Measurements from ENCODE around the gene LRRC3B.

The LRRC3B gene

DNA sequence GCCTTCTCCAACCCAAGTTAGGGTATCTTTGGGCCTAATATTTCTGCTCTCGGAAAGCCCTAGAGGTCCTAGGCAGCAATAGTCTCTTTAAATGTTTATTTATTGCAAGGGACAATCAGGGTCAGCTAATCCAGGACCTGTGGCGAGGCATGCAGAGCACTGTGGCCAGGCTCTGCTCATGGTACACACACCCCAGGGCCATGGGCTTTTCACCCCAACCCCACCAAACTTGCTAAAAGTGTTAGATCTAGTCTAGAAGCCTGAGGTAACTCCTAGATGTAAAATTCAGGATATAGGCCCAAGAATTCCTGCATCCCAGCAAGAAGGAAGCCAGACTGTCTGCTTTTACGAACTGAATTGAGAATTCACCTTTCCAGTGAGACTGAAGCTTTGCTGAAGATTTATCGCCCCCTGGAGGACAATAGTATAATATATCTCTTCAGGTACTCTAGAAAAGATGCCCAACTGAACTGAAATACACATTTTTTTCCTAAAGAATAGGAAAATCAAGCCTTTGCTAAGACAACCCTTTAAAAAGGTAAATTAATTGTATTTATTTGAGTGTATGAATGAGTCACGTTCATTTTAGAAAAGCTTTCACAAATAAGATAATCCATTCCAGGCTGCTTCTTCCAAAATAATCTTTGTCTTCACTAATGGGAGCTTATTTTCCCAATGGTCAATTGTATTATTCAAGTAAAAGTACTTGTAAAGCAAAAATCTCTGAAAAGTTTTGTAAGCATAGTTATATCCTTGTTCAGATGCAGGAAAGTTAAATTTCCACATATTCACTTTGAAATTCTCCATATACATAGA lies 89.8 kb downstream of the LRRC3B start:
- DNase-seq (ENCODE audit: low spot score): peak; percentile 24

DNA sequence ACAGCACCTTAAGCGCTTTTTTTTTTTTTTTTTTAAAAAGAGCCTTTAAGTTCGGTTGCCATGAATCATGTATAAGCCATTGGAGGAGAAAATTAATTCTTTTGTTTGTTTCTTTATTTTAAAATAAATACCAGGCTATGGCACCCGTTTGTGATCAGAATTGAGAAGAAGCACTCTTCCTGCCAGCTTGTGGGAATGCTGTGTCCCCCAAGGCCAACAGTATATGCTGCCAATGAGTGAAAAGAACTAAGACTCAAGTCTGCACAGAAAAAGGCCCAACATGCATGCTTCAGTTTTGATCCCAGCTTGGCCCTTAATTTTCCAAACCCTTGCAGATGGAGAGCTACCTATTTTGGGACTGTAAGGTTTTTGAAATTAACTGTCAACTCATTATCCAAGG lies 90.5 kb downstream of the LRRC3B start:
- DNase-seq (ENCODE audit: low spot score): no peak

DNA sequence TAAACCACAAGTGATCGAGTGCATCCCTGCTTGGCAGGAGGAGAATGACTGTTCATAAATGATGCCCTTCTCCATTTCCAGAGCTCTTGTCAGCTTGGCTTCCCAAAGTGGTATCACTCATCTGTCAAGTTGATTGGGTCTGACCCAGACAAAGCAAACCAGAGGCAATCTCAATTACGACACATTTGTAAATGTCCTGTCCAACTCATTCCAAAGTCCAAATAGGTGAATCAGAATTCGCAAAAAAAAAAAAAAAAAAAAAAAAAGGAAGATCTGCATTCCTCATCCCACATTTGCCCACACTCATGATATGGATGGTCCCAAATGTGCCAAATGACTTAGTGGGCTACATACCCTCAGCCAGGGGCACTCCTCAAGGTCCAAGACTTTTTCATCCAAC lies 91.9 kb downstream of the LRRC3B start:
- no peak for DNase-seq (ENCODE audit: low spot score)

DNA sequence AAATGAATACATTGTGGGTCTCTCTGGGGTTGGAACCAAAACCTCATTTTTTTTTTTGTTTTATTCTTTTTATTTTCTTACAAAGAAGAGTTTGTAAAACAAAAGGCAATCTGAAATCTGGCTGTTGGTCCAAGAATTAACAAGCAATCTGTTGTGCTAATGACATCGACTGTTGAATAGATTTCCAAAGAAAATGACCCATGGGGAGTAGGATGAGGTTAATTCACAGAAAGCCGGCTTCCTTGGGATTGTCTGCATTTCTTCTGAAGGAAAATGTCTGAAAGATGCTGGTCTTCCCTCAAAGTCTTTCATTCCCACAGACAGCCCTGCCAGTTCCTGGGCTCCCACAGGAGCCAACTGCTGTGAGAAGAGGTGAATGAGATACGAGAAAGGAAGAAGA lies 92.9 kb downstream of the LRRC3B start:
- DNase-seq (ENCODE audit: low spot score): no peak

DNA sequence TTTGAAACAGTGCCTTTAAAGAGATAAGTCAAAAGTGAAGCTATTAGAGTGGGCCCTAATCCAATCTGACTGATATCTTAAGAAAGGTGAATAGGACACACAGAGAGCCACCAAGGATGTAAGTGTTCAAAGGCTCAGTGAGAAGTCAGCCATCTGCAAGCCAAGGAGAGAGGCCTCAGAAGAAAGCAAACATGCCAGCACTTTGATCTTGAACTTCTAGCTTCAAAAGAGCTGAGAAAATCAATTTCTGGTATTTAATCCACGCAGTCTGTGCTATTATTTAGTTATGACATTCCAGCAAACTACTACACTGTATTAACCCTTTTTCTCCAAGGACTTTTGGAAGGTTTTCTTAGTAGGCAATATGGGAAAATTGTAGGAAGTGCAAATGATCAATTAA lies 95.7 kb downstream of the LRRC3B start:
- no peak for DNase-seq (ENCODE audit: low spot score)

DNA sequence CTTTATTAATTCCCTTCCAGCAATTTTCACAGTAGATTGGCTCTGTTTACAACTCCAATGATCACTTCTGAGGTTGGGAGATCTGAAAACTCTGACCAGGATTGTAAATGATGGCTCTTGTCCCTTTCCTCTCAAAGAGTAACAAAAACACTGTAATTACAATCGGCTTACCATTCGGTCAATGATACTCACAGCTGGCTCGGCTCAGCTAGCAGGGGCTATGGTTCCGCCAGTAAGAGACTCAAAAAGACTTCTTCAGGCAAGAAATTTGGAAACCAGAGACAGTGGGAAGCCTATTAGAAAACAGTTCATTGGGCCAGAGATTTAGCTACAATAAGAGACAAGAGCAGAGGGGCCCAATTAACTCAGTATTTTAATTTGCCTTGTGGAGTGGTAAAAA lies 96.6 kb downstream of the LRRC3B start:
- no peak for DNase-seq (ENCODE audit: low spot score)

DNA sequence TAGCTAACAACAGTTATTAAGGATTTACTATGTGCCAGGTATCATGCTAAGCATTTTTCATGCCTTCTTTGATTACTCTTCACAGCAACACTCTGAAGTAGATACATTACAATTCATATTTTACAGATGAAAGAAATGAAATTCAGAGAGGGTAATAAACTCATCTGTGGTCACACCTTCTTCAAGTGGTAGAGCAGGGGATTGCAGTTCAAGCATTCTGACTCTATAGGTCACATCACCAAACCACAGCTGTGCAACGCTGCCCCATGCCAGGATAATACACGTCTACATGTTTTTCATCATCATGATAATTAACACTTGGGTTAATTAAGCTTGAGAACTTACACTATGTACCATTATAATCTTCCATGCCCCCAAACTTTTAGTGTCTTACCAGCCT lies 98.5 kb downstream of the LRRC3B start:
- DNase-seq (ENCODE audit: low spot score): no peak

DNA sequence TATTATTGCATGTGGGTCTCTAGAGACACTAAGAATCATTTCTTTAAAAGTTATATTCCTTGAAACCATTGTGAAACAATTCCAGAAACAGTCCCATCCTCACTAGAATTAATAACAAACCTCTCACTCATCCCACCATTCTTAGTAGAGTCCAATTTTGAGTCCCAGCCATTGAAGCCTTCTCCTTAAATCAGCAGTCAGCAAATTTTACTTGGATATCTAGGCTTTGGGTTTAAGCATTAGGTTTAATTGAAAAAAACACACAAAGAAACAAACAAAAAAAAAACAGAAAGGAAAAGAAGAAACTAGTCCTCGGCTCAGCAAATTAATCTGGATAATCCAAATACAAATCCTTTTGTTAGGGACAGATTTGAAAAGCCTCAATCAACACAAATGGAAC lies 109.3 kb downstream of the LRRC3B start:
- no peak for DNase-seq (ENCODE audit: low spot score)

DNA sequence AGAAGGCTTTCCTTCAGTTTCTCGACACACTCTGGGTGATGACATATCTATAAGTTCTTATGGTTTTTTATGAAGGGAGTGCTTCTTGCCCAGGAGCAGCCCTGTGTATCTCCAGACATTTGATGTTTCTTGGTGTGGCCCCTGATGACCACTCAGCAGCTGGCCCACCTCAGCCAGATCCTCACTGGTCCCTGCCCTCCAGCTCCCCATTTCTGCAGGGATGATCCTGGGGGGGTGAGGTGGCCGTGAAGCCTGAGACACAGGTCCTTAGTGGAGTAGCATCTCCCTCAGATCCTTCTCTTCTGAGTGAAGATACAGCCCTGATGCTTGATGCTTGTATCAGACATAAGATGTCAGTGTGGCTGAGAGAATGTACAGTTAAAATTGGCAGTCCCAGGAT lies 127.7 kb downstream of the LRRC3B start:
- DNase-seq (ENCODE audit: low spot score): no peak

DNA sequence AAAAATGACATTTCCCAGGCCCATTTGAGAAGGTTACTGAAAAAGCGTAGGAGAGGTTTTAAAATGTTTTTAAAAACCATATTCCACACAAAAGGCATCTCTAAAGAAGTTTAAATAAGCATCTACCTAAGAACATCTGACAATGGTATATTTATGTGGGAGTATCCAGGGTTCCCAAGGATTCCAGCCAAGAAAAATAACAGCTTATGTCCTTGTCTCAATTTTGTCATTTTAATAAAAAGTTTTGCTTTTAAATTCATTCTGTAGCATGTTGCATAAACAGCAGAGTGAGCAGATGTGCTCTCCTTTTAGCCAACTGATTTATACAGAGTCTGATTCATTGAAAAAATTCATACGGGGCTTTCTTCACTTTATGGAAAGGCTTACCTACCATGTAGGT lies 129.9 kb downstream of the LRRC3B start:
- no peak for DNase-seq (ENCODE audit: low spot score)

DNA sequence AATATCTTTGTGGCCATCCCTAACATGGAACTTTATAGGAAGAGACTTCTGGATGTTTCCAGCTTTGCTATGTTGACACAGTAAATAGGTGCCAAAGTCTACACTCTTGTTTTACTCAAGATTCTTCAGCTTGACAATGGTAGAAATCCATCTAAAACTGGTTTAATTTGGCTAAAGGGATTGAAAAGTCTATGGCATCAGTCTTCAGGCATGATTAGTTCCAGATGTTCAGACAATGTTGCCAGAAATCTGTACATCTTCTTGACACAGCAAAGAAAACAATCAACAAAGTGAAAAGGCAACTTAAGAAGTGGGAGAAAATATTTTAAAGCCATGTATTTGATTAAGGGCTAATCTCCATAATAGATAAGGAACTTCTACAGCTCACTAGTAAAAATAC lies 130.5 kb downstream of the LRRC3B start:
- no peak for DNase-seq (ENCODE audit: low spot score)

DNA sequence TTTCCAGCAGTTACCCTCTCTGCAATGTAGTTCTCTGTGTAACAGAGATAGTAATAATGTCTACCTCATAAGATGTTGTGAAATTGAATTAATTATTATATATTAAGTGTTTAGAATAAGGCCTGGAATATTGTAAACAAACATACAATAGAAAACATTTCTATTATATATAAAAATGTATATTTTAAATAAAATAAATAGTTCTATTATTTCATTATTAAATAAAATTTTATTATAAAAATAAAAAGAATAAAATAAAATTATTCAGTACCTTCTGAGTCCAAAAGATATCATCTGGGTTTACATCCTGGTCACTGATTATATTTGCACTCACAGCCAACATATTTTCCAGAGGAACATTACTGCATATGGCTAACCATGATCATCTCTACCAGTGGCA lies 135.4 kb downstream of the LRRC3B start:
- no peak for DNase-seq (ENCODE audit: low spot score)

Measured in CD4-positive, alpha-beta T cell treated with Interleukin-2 at 100 ng/mL for 4 hours (primary cell).